IMR-90 (cell line): ENCODE data around the gene ID2. TPM values are rescaled to one million over a fixed set of nuclear protein-coding genes. Genes with fewer than 3 reads are reported as not detected.

Experiments used
- ATAC-seq: fragments of 200-7000 bp; cut with Tn5 transposase; 2 replicates; pipeline ENCODE4 v1.9.1; 2020; ENCODE audit warnings: low read depth, mild to moderate bottlenecking, moderate library complexity
- BruUV-seq: library from RNA; stranded (reverse); fragments of 400-500 nt; replicated peaks from 2 replicates; lab custom pipeline; 2021; lab: Mats Ljungman, UMichigan
- CTCF ChIA-PET: fragments of 300-600 bp; formaldehyde crosslinking; extraction: SDS; loops from one replicate; lab custom pipeline; 2021; ENCODE audit warnings: antibody characterized with exemption; lab: Yijun Ruan, JAX
- POLR2A ChIA-PET: fragments of 300-600 bp; sonication (Branson Sonifier 250); formaldehyde crosslinking; loops from one replicate; lab custom pipeline; 2022; ENCODE audit warnings: antibody characterized with exemption; ENCODE audit not compliant: unreplicated experiment; lab: Charles Lee
- DNase-seq: peaks from one replicate; pipeline ENCODE4 v3.0.0; 2013
- H2AFZ ChIP-seq: replicated peaks from 2 replicates; pipeline ENCODE3; 2013; ENCODE audit warnings: low read length, mild to moderate bottlenecking; ENCODE audit not compliant: poor library complexity
- H2AK5ac ChIP-seq: 2 replicates; pipeline ENCODE4 v1.6.1; 2013; ENCODE audit warnings: low read depth, low read length, inconsistent platforms
- H2AK9ac ChIP-seq: replicated peaks from 2 replicates; pipeline ENCODE3; 2013; ENCODE audit warnings: mild to moderate bottlenecking, low read depth, low read length, moderate library complexity; ENCODE audit not compliant: poor library complexity
- H2BK120ac ChIP-seq: 2 replicates; pipeline ENCODE4 v1.6.1; 2013; ENCODE audit warnings: low read depth, low read length, inconsistent platforms
- H2BK15ac ChIP-seq: 3 replicates; pipeline ENCODE4 v1.6.1; 2013; ENCODE audit warnings: low read depth, low read length, inconsistent platforms
- H2BK20ac ChIP-seq: 2 replicates; pipeline ENCODE4 v1.6.1; 2013; ENCODE audit warnings: low read depth, mild to moderate bottlenecking, inconsistent platforms, low read length, moderate library complexity
- H2BK5ac ChIP-seq: 2 replicates; pipeline ENCODE4 v1.6.1; 2013; ENCODE audit warnings: mild to moderate bottlenecking, low read depth, low read length, inconsistent platforms; ENCODE audit not compliant: poor library complexity, severe bottlenecking
- H3K14ac ChIP-seq: replicated peaks from 2 replicates; pipeline ENCODE4 v1.6.1; 2013; ENCODE audit warnings: low read depth, low read length, inconsistent platforms
- H3K18ac ChIP-seq: 2 replicates; pipeline ENCODE4 v1.6.1; 2013; ENCODE audit warnings: low read depth, low read length, control low read depth
- H3K23ac ChIP-seq: 2 replicates; pipeline ENCODE4 v1.6.1; 2013; ENCODE audit warnings: low read depth, low read length, inconsistent platforms
- H3K27ac ChIP-seq: 2 replicates; pipeline ENCODE4 v1.5.1; 2013; ENCODE audit warnings: mild to moderate bottlenecking, control low read depth, low read length; ENCODE audit not compliant: insufficient read depth
- H3K27me3 ChIP-seq: 2 replicates; pipeline ENCODE4 v1.6.1; 2013; ENCODE audit warnings: low read length; ENCODE audit not compliant: control insufficient read depth, insufficient read depth
- H3K36me3 ChIP-seq: 2 replicates; pipeline ENCODE4 v1.6.1; 2013; ENCODE audit warnings: low read length, mixed read lengths; ENCODE audit not compliant: control insufficient read depth, insufficient read depth
- H3K4ac ChIP-seq: 2 replicates; pipeline ENCODE4 v1.6.1; 2013; ENCODE audit warnings: low read depth, low read length, inconsistent platforms
- H3K4me1 ChIP-seq: 2 replicates; pipeline ENCODE4 v1.6.1; 2013; ENCODE audit warnings: low read length, mixed read lengths; ENCODE audit not compliant: control insufficient read depth, insufficient read depth
- H3K4me2 ChIP-seq: 2 replicates; pipeline ENCODE4 v1.6.1; 2013; ENCODE audit warnings: low read depth, mild to moderate bottlenecking, control low read depth, low read length, moderate library complexity
- H3K4me3 ChIP-seq: 2 replicates; pipeline ENCODE4 v1.5.1; 2013; ENCODE audit warnings: low read depth, mild to moderate bottlenecking, control low read depth, low read length, moderate library complexity; ENCODE audit not compliant: insufficient read depth
- H3K56ac ChIP-seq: 2 replicates; pipeline ENCODE4 v1.6.1; 2013; ENCODE audit warnings: low read length, inconsistent platforms; ENCODE audit not compliant: insufficient read depth; ENCODE audit errors: extremely low read depth
- H3K79me1 ChIP-seq, 2 experiments: 2 replicates each; pipeline ENCODE4 v1.6.1; 2013; ENCODE audit warnings: low read length in 2 of 2, inconsistent platforms in 1 of 2, low read depth in 1 of 2
- H3K9ac ChIP-seq: 2 replicates; pipeline ENCODE4 v1.6.1; 2013; ENCODE audit warnings: low read depth, low read length, control low read depth
- H3K9me1 ChIP-seq: 2 replicates; pipeline ENCODE4 v1.6.1; 2013; ENCODE audit warnings: low read length, inconsistent platforms; ENCODE audit not compliant: insufficient read depth
- H3K9me3 ChIP-seq: 2 replicates; pipeline ENCODE4 v1.6.1; 2013; ENCODE audit warnings: low read length; ENCODE audit not compliant: control insufficient read depth, insufficient read depth
- H4K20me1 ChIP-seq: 2 replicates; pipeline ENCODE4 v1.6.1; 2013; ENCODE audit warnings: low read length, inconsistent platforms; ENCODE audit not compliant: insufficient read depth
- H4K5ac ChIP-seq: 2 replicates; pipeline ENCODE4 v1.6.1; 2013; ENCODE audit warnings: mild to moderate bottlenecking, low read depth, low read length, control low read depth
- H4K8ac ChIP-seq, 2 experiments: 2 replicates each; pipeline ENCODE4 v1.6.1; 2013; ENCODE audit warnings: low read depth in 2 of 2, low read length in 2 of 2, control low read depth in 1 of 2, inconsistent platforms in 1 of 2
- H4K91ac ChIP-seq: 2 replicates; pipeline ENCODE4 v1.6.1; 2013; ENCODE audit warnings: low read depth, low read length, inconsistent platforms; ENCODE audit not compliant: insufficient read depth
- CEBPB ChIP-seq: IDR thresholded peaks from 2 replicates; pipeline ENCODE4 v1.6.1; 2012; ENCODE audit warnings: low read depth, low read length, improper control_type of control experiment
- CHD1 ChIP-seq: IDR thresholded peaks from 2 replicates; pipeline ENCODE4 v1.6.1; 2012; ENCODE audit warnings: low read depth, low read length, improper control_type of control experiment
- ELK1 ChIP-seq: fragments of 150-350 bp; IDR thresholded peaks from 2 replicates; pipeline ENCODE4 v1.6.1; 2016; ENCODE audit warnings: low read depth, mild to moderate bottlenecking, low read length, moderate library complexity, borderline replicate concordance
- FOS ChIP-seq: fragments of 150-350 bp; IDR thresholded peaks from 2 replicates; pipeline ENCODE4 v1.6.1; 2016; ENCODE audit warnings: low read depth, low read length
- MAFK ChIP-seq: IDR thresholded peaks from 2 replicates; pipeline ENCODE4 v1.6.1; 2012; ENCODE audit warnings: low read depth, low read length, improper control_type of control experiment
- MAZ ChIP-seq: IDR thresholded peaks from 2 replicates; pipeline ENCODE4 v1.6.1; 2012; ENCODE audit warnings: low read depth, mild to moderate bottlenecking, low read length, improper control_type of control experiment, moderate library complexity, borderline replicate concordance
- MXI1 ChIP-seq: IDR thresholded peaks from 2 replicates; pipeline ENCODE4 v1.6.1; 2012; ENCODE audit warnings: low read depth, mild to moderate bottlenecking, low read length, moderate library complexity, borderline replicate concordance
- NFE2L2 ChIP-seq: fragments of 150-350 bp; IDR thresholded peaks from 2 replicates; pipeline ENCODE4 v1.6.1; 2016; ENCODE audit warnings: low read depth, mild to moderate bottlenecking, low read length
- POLR2A ChIP-seq: IDR thresholded peaks from 2 replicates; pipeline ENCODE4 v1.6.1; 2012; ENCODE audit warnings: mild to moderate bottlenecking, low read depth, low read length
- RAD21 ChIP-seq: IDR thresholded peaks from 2 replicates; pipeline ENCODE4 v1.6.1; 2012; ENCODE audit warnings: low read length, improper control_type of control experiment
- RCOR1 ChIP-seq: IDR thresholded peaks from 2 replicates; pipeline ENCODE4 v1.6.1; 2012; ENCODE audit warnings: mild to moderate bottlenecking, low read length, improper control_type of control experiment; ENCODE audit not compliant: insufficient replicate concordance
- RFX5 ChIP-seq: IDR thresholded peaks from 2 replicates; pipeline ENCODE4 v1.8.0; 2012; ENCODE audit warnings: low read depth, mild to moderate bottlenecking, low read length, moderate library complexity
- WGBS, 2 experiments: methylation state at CpG; one replicate each; pipeline versions ENCODE4 v1.1.5 to v1.1.7; 2013; ENCODE audit warnings: missing lambda C conversion rate in 2 of 2; ENCODE audit not compliant: insufficient read length in 1 of 2; ENCODE audit errors: extremely low coverage in 2 of 2; 5-methylcytosine and 5-hydroxymethylcytosine counted together
- dilution Hi-C: fragments of 300-500 bp; cut with HindIII; formaldehyde crosslinking; loops from one replicate; pipeline ENCODE4 v1.14.3; 2018; ENCODE audit warnings: low sequenced_read_pairs; ENCODE audit not compliant: unreplicated experiment
- in situ Hi-C: fragments of 300-500 bp; cut with MboI; formaldehyde crosslinking; loops from 3 replicates; pipeline ENCODE4 v1.14.3; 2019; ENCODE audit warnings: low sequenced_read_pairs, inconsistent platforms, mixed read lengths
- intact Hi-C: fragments of 100-400 bp; cut with micrococcal nuclease; formaldehyde crosslinking; loops from 2 replicates; pipeline ENCODE4 v1.10.0; 2022
- polyA plus RNA-seq, 3 experiments: library from polyadenylated mRNA; depleted of rRNA; stranded (reverse); fragments of >200 nt; gene quantifications; 2 replicates each; pipeline ENCODE4 v1.2.3, GENCODE V29; 2012; ENCODE audit warnings: low replicate concordance in 1 of 3
- total RNA-seq: library from RNA; depleted of rRNA; stranded (reverse); fragments of >200 nt; gene quantifications from 2 replicates; pipeline ENCODE4 v1.2.3, GENCODE V29; 2012
- TF ChIP-seq, protein P1 (sequence below): conservative IDR thresholded peaks from 2 replicates; pipeline ENCODE4 v1.5.1; 2012; ENCODE audit warnings: mild to moderate bottlenecking, low read depth, low read length, improper control_type of control experiment
- TF ChIP-seq, protein P2 (sequence below): fragments of 150-350 bp; IDR thresholded peaks from 2 replicates; pipeline ENCODE4 v1.6.1; 2017; ENCODE audit warnings: mild to moderate bottlenecking, antibody characterized with exemption, low read length, low read depth

The ID2 gene
- total and polyA plus RNA-seq, 2 of the 4 experiments (the other 2 are of a cell fraction) = 264 to 389 TPM

- dilution Hi-C loops (no loop called here), in situ Hi-C loops (no loop called here), intact Hi-C loops (no loop called here)
- Histone ChIP-seq H4K91ac (no peak overlapping the region), H2BK5ac (no peak overlapping the region), H4K8ac (no peak overlapping the region), H3K9ac (no peak overlapping the region), H3K79me1 (no peaks in the 10 kb centered on the region), H3K27ac (no peak overlapping the region), H3K9me3 (peaks cover 6% of the 10 kb centered on the region; the same call in 1 of the 2 replicates), H3K27me3 (no peaks in the 10 kb centered on the region), H3K9me1 (no peaks in the 10 kb centered on the region), H3K4me2 (no peak overlapping the region), H2BK20ac (no peak overlapping the region), H3K56ac (no peak overlapping the region), H3K23ac (no peak overlapping the region), H2AFZ (no peak overlapping the region), H3K4me3 (no peak overlapping the region), H2BK15ac (no peak overlapping the region), H3K4ac (no peak overlapping the region), H3K14ac (no peak overlapping the region), H3K4me1 (no peaks in the 10 kb centered on the region), H2AK5ac (no peak overlapping the region), H3K18ac (no peak overlapping the region), H4K5ac (no peak overlapping the region), H2AK9ac (no peak overlapping the region), H4K20me1 (no peaks in the 10 kb centered on the region), H2BK120ac (no peak overlapping the region), H3K36me3 (no peaks in the 10 kb centered on the region)
- DNase-seq (no peak), ATAC-seq (no peak)
- TF ChIP-seq MAZ = no peak
- TF ChIP-seq, protein P1, sequence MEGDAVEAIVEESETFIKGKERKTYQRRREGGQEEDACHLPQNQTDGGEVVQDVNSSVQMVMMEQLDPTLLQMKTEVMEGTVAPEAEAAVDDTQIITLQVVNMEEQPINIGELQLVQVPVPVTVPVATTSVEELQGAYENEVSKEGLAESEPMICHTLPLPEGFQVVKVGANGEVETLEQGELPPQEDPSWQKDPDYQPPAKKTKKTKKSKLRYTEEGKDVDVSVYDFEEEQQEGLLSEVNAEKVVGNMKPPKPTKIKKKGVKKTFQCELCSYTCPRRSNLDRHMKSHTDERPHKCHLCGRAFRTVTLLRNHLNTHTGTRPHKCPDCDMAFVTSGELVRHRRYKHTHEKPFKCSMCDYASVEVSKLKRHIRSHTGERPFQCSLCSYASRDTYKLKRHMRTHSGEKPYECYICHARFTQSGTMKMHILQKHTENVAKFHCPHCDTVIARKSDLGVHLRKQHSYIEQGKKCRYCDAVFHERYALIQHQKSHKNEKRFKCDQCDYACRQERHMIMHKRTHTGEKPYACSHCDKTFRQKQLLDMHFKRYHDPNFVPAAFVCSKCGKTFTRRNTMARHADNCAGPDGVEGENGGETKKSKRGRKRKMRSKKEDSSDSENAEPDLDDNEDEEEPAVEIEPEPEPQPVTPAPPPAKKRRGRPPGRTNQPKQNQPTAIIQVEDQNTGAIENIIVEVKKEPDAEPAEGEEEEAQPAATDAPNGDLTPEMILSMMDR = no peak
- no peak for TF ChIP-seq MXI1
- no peak for TF ChIP-seq FOS
- TF ChIP-seq ELK1 = no peak
- no peak for TF ChIP-seq RFX5
- TF ChIP-seq CHD1 = no peak
- TF ChIP-seq RAD21 = no peak
- no peak for TF ChIP-seq CEBPB
- no peak for TF ChIP-seq MAFK
- no peak for TF ChIP-seq POLR2A
- TF ChIP-seq, protein P2, sequence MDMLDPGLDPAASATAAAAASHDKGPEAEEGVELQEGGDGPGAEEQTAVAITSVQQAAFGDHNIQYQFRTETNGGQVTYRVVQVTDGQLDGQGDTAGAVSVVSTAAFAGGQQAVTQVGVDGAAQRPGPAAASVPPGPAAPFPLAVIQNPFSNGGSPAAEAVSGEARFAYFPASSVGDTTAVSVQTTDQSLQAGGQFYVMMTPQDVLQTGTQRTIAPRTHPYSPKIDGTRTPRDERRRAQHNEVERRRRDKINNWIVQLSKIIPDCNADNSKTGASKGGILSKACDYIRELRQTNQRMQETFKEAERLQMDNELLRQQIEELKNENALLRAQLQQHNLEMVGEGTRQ = no peak
- TF ChIP-seq RCOR1 = no peak
- no peak for TF ChIP-seq NFE2L2
- BruUV-seq = no TSS peak
- ChIA-PET POLR2A (interaction anchor here (0.6 kb wide), 1 partner anchor 1687 kb away, joined by 3 read pairs; no protein-coding TSS in a partner anchor), CTCF (no interaction called here)
- no CpG with 5 or more reads among the region's 1 CpG for WGBS, 2 experiments
Observed at GRCh38 chr2:8647462-8647857, 34.4 kb upstream of the ID2 start.
